Stimulated activated CD8-positive, alpha-beta memory T cell treated with anti-CD3 and anti-CD28 coated beads, Interleukin-4, amount 100 ng/mL, for 4 hours (primary cell): ENCODE data around the gene KHSRP.
A peak's percentile ranks its signal among the peaks of the same experiment; 100 is the strongest.
"Not testable (repeated sequence)": the region's sequence is repeated elsewhere in the genome, so short reads cannot be mapped to it uniquely, and the experiment has no call there.

Source experiments
- DNase-seq, 2 donors: peaks; one replicate each; pipeline ENCODE4 v3.0.0-alpha.2; 2020; ENCODE audit warnings: low read depth in 2 of 2, low spot score in 1 of 2

KHSRP gene

GRCh38 chr19:6452223-6452614 lies 27.6 kb upstream of the KHSRP start:
- DNase-seq, result no peak

GRCh38 chr19:6451583-6452222 lies 27.1 kb upstream of the KHSRP start:
- no peak for DNase-seq

GRCh38 chr19:6450166-6450565 lies 25.6 kb upstream of the KHSRP start:
- DNase-seq, result no peak

GRCh38 chr19:6448045-6448444 lies 23.4 kb upstream of the KHSRP start:
- no peak for DNase-seq

- DNase-seq, result no peak
Observed at GRCh38 chr19:6446452-6446851, 21.8 kb upstream of the KHSRP start.

GRCh38 chr19:6443986-6444385 lies 19.4 kb upstream of the KHSRP start:
- no peak for DNase-seq

- no peak for DNase-seq
Observed at GRCh38 chr19:6442087-6442688, 17.6 kb upstream of the KHSRP start.

- no peak for DNase-seq
Observed at GRCh38 chr19:6440905-6441304, 16.3 kb upstream of the KHSRP start.

- DNase-seq, result no peak
Observed at GRCh38 chr19:6439743-6440142, 15.1 kb upstream of the KHSRP start.

GRCh38 chr19:6433663-6434062 lies 9.1 kb upstream of the KHSRP start, which contains the start of gene SLC25A41:
TSS of gene SLC25A41 (minus strand) at chr19:6433763. CDS start at chr19:6433693, 70 bp downstream.
- DNase-seq, result no peak

GRCh38 chr19:6433165-6433564 lies 8.6 kb upstream of the KHSRP start:
- DNase-seq, result no peak

- DNase-seq, result no peak
Observed at GRCh38 chr19:6431891-6432290, 7.3 kb upstream of the KHSRP start.

- no peak for DNase-seq
Observed at GRCh38 chr19:6429419-6430221, 5.0 kb upstream of the KHSRP start.

- not testable (repeated sequence) for DNase-seq
Observed at GRCh38 chr19:6428692-6429418, 4.2 kb upstream of the KHSRP start.

- no peak for DNase-seq
Observed at GRCh38 chr19:6427131-6427530, 2.5 kb upstream of the KHSRP start.

- no peak for DNase-seq
Observed at GRCh38 chr19:6425732-6426620, 1.4 kb upstream of the KHSRP start.

- DNase-seq, result peak; percentile 96 to 99
Observed at GRCh38 chr19:6424939-6425731, 524 bp upstream of the KHSRP start.

- DNase-seq, result no peak
Observed at GRCh38 chr19:6423499-6424194, 964 bp downstream of the KHSRP start.
